ENCODE results near the gene FILIP1L.

GRCh38 chr3:99817047-99817436 is 297.3 kb downstream of the FILIP1L start:
- TF ChIP-seq SRSF9 (IDR thresholded peaks at IDR 0.05; ENCODE audit: borderline replicate concordance, insufficient read depth, low read depth, low read length, poor library complexity, severe bottlenecking) = no peak
- no peak for TF ChIP-seq CTCF (CRISPR knock-in tag; IDR thresholded peaks at IDR 0.05)
- no peak for TF ChIP-seq SMARCC2 (IDR thresholded peaks at IDR 0.05)
- TF ChIP-seq ZNF740 (CRISPR knock-in tag; IDR thresholded peaks at IDR 0.05) = no peak
- no peak for TF ChIP-seq ZNF207 (IDR thresholded peaks at IDR 0.05; ENCODE audit: borderline replicate concordance)
- no peak for TF ChIP-seq ZNF572 (CRISPR knock-in tag; IDR thresholded peaks at IDR 0.05)
- no peak for TF ChIP-seq YY1 (IDR thresholded peaks at IDR 0.05; ENCODE audit: insufficient read depth, insufficient replicate concordance, low read depth, low read length)
- TF ChIP-seq WIZ (CRISPR knock-in tag; IDR thresholded peaks at IDR 0.05) = no peak
- no peak for TF ChIP-seq ARID2 (CRISPR knock-in tag; IDR thresholded peaks at IDR 0.05; ENCODE audit: borderline replicate concordance)
- no peak for TF ChIP-seq ZNF101 (CRISPR knock-in tag; IDR thresholded peaks at IDR 0.05; ENCODE audit: borderline replicate concordance, low read depth)
- TF ChIP-seq ZBTB21 (CRISPR knock-in tag; IDR thresholded peaks at IDR 0.05) = no peak
- no peak for TF ChIP-seq FOXK1 (CRISPR knock-in tag; IDR thresholded peaks at IDR 0.05; ENCODE audit: borderline replicate concordance, low read depth)

Measured in HepG2 (cell line).